ENCODE data around the gene C17orf113. TPM values are rescaled to one million over a fixed set of nuclear protein-coding genes. Genes with fewer than 3 reads are reported as not detected.
A peak's percentile ranks its signal among the peaks of the same experiment; 100 is the strongest.

C17orf113 gene
- total and polyA plus RNA-seq, 2 of the 13 experiments (the other 11 are each of a cell fraction or from before 2014, with no cell fraction given) = 0.87 to 1.1 TPM

GRCh38 chr17:42075789-42076188 lies 25.4 kb upstream of the C17orf113 start (continued):
- TF ChIP-seq HNF4G (IDR thresholded peaks at IDR 0.05; ENCODE audit: borderline replicate concordance, low read depth, low read length) (no peak), HNF4G (CRISPR knock-in tag; IDR thresholded peaks at IDR 0.05; ENCODE audit: borderline replicate concordance, low read depth) (0 out of 2 replicates have a peak, but pooled peaks have one; percentile 31), KLF16 (CRISPR knock-in tag; IDR thresholded peaks at IDR 0.05) (no peak), MAX (IDR thresholded peaks at IDR 0.05) (no peak), XRCC5 (optimal IDR thresholded peaks at IDR 0.05; ENCODE audit: low read length) (no peak), RXRB (CRISPR knock-in tag; IDR thresholded peaks at IDR 0.05; ENCODE audit: borderline replicate concordance) (0 out of 2 replicates have a peak, but pooled peaks have one; percentile 35), ZMYM4 (CRISPR knock-in tag; IDR thresholded peaks at IDR 0.05) (peak; percentile 53), CREB1 (IDR thresholded peaks at IDR 0.05) (no peak), CREB1 (CRISPR knock-in tag; IDR thresholded peaks at IDR 0.05) (no peak), PHF21A (CRISPR knock-in tag; IDR thresholded peaks at IDR 0.05) (0 out of 2 replicates have a peak, but pooled peaks have one; percentile 30), FOXP1 (IDR thresholded peaks at IDR 0.05) (no peak), FOXP1 (CRISPR knock-in tag; IDR thresholded peaks at IDR 0.05) (no peak), IKZF4 (CRISPR knock-in tag; IDR thresholded peaks at IDR 0.05; ENCODE audit: borderline replicate concordance, low read depth, not compliant biosample characterization) (no peak), MEIS1 (CRISPR knock-in tag; IDR thresholded peaks at IDR 0.05; ENCODE audit: borderline replicate concordance) (no peak), ZBTB46 (CRISPR knock-in tag; IDR thresholded peaks at IDR 0.05; ENCODE audit: borderline replicate concordance) (no peak), ZNF770 (CRISPR knock-in tag; IDR thresholded peaks at IDR 0.05) (peak; percentile 72)
- TF ChIP-seq, protein P1, sequence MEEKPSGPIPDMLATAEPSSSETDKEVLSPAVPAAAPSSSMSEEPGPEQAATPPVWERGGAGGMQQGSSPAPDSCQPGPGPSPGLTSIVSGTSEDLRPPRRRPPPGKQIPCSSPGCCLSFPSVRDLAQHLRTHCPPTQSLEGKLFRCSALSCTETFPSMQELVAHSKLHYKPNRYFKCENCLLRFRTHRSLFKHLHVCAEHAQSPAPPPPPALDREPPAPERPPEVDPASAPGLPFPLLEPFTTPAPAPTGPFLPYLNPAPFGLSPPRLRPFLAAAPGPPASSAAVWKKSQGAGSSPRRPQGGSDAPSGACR (CRISPR knock-in tag; IDR thresholded peaks at IDR 0.05) = no peak
- TF ChIP-seq, protein P2, sequence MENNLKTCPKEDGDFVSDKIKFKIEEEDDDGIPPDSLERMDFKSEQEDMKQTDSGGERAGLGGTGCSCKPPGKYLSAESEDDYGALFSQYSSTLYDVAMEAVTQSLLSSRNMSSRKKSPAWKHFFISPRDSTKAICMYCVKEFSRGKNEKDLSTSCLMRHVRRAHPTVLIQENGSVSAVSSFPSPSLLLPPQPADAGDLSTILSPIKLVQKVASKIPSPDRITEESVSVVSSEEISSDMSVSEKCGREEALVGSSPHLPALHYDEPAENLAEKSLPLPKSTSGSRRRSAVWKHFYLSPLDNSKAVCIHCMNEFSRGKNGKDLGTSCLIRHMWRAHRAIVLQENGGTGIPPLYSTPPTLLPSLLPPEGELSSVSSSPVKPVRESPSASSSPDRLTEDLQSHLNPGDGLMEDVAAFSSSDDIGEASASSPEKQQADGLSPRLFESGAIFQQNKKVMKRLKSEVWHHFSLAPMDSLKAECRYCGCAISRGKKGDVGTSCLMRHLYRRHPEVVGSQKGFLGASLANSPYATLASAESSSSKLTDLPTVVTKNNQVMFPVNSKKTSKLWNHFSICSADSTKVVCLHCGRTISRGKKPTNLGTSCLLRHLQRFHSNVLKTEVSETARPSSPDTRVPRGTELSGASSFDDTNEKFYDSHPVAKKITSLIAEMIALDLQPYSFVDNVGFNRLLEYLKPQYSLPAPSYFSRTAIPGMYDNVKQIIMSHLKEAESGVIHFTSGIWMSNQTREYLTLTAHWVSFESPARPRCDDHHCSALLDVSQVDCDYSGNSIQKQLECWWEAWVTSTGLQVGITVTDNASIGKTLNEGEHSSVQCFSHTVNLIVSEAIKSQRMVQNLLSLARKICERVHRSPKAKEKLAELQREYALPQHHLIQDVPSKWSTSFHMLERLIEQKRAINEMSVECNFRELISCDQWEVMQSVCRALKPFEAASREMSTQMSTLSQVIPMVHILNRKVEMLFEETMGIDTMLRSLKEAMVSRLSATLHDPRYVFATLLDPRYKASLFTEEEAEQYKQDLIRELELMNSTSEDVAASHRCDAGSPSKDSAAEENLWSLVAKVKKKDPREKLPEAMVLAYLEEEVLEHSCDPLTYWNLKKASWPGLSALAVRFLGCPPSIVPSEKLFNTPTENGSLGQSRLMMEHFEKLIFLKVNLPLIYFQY (CRISPR knock-in tag; IDR thresholded peaks at IDR 0.05; ENCODE audit: borderline replicate concordance) = peak; percentile 52; the same call in 1 of the 2 replicates
- TF ChIP-seq, protein P3, sequence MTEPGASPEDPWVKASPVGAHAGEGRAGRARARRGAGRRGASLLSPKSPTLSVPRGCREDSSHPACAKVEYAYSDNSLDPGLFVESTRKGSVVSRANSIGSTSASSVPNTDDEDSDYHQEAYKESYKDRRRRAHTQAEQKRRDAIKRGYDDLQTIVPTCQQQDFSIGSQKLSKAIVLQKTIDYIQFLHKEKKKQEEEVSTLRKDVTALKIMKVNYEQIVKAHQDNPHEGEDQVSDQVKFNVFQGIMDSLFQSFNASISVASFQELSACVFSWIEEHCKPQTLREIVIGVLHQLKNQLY (CRISPR knock-in tag; IDR thresholded peaks at IDR 0.05) = peak; percentile 67; the same call in 1 of the 2 replicates
- TF ChIP-seq, protein P4, sequence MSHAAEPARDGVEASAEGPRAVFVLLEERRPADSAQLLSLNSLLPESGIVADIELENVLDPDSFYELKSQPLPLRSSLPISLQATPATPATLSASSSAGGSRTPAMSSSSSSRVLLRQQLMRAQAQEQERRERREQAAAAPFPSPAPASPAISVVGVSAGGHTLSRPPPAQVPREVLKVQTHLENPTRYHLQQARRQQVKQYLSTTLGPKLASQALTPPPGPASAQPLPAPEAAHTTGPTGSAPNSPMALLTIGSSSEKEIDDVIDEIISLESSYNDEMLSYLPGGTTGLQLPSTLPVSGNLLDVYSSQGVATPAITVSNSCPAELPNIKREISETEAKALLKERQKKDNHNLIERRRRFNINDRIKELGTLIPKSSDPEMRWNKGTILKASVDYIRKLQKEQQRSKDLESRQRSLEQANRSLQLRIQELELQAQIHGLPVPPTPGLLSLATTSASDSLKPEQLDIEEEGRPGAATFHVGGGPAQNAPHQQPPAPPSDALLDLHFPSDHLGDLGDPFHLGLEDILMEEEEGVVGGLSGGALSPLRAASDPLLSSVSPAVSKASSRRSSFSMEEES (CRISPR knock-in tag; IDR thresholded peaks at IDR 0.05) = peak; percentile 81

Measured in HepG2 (cell line).